H1 (cell line): Measurements from ENCODE around the gene CACNA1C. TPM values are rescaled to one million over a fixed set of nuclear protein-coding genes. Genes with fewer than 3 reads are reported as not detected.

Experiments
- CTCF ChIA-PET: fragments of 300-600 bp; sonication (Branson Sonifier 250); formaldehyde crosslinking; loops from one replicate; lab custom pipeline; 2021; ENCODE audit not compliant: partially characterized antibody; lab: Charles Lee
- POLR2A ChIA-PET: fragments of 300-600 bp; sonication (Branson Sonifier 250); formaldehyde crosslinking; loops from one replicate; lab custom pipeline; 2021; ENCODE audit warnings: inconsistent platforms; ENCODE audit not compliant: partially characterized antibody; lab: Charles Lee
- DNase-seq, 2 experiments: peaks; one replicate each; pipeline versions ENCODE4 v3.0.0 to v3.0.0-alpha.2; 2010 to 2022; ENCODE audit warnings: low spot score in 2 of 2, low read depth in 1 of 2, mixed read lengths in 1 of 2
- FAIRE-seq: peaks from 2 replicates; lab custom pipeline; 2011; peaks lifted over from hg19 to GRCh38; lab: Jason Lieb, UNC
- H2AFZ ChIP-seq: 2 replicates; pipeline ENCODE4 v1.8.1; 2012; ENCODE audit warnings: low read length, inconsistent platforms
- H2AK5ac ChIP-seq: 2 replicates; pipeline ENCODE4 v1.6.1; 2013; ENCODE audit warnings: low read depth, low read length
- H2BK120ac ChIP-seq: replicated peaks from 2 replicates; pipeline ENCODE3; 2013; ENCODE audit warnings: low read depth, low read length, inconsistent platforms
- H2BK12ac ChIP-seq: 2 replicates; pipeline ENCODE4 v1.6.1; 2013; ENCODE audit warnings: low read depth, low read length
- H2BK15ac ChIP-seq: 2 replicates; pipeline ENCODE4 v1.6.1; 2013; ENCODE audit warnings: low read length
- H2BK20ac ChIP-seq: 2 replicates; pipeline ENCODE4 v1.6.1; 2013; ENCODE audit warnings: low read length
- H2BK5ac ChIP-seq: 2 replicates; pipeline ENCODE4 v1.6.1; 2013; ENCODE audit warnings: low read depth, low read length
- H3K14ac ChIP-seq: 2 replicates; pipeline ENCODE4 v1.6.1; 2013; ENCODE audit warnings: inconsistent platforms; ENCODE audit not compliant: insufficient read length
- H3K18ac ChIP-seq: 2 replicates; pipeline ENCODE4 v1.6.1; 2013; ENCODE audit warnings: low read length; ENCODE audit errors: extremely low read depth
- H3K23ac ChIP-seq: 2 replicates; pipeline ENCODE4 v1.6.1; 2013; ENCODE audit warnings: inconsistent platforms; ENCODE audit not compliant: insufficient read length
- H3K23me2 ChIP-seq: 2 replicates; pipeline ENCODE4 v1.6.1; 2013; ENCODE audit warnings: low read depth, low read length
- H3K27ac ChIP-seq: 2 replicates; pipeline ENCODE4 v1.6.1; 2011; ENCODE audit warnings: low read depth, low read length, inconsistent platforms
- H3K27me3 ChIP-seq, 4 experiments: replicated peaks in 1 of 4; 1 replicate in 1 of 4; 2 replicates in 3 of 4; pipeline versions ENCODE4 v1.6.1 to v1.8.1; 2011 to 2013; ENCODE audit warnings: low read length in 3 of 4, mild to moderate bottlenecking in 3 of 4, inconsistent platforms in 2 of 4, mixed read lengths in 2 of 4, moderate library complexity in 1 of 4; ENCODE audit not compliant: control insufficient read depth in 3 of 4, insufficient read depth in 3 of 4; ENCODE audit errors: extremely low read depth in 1 of 4
- H3K36me3 ChIP-seq, 4 experiments: 2 replicates each; pipeline versions ENCODE4 v1.6.1 to v1.8.1; 2011 to 2013; ENCODE audit warnings: mild to moderate bottlenecking in 4 of 4, low read length in 3 of 4, moderate library complexity in 2 of 4, control low read depth in 1 of 4, inconsistent platforms in 1 of 4; ENCODE audit not compliant: insufficient read depth in 4 of 4, control insufficient read depth in 2 of 4
- H3K4ac ChIP-seq: replicated peaks from 2 replicates; pipeline ENCODE3; 2013; ENCODE audit warnings: low read length, low read depth, mixed read lengths, inconsistent platforms; ENCODE audit not compliant: insufficient read length
- H3K4me1 ChIP-seq, 4 experiments: replicated peaks in 1 of 4; 1 replicate in 1 of 4; 2 replicates in 3 of 4; pipeline versions ENCODE4 v1.6.1 to v1.8.1; 2011 to 2013; ENCODE audit warnings: low read length in 3 of 4, inconsistent platforms in 2 of 4, mixed read lengths in 1 of 4; ENCODE audit not compliant: insufficient read depth in 4 of 4, control insufficient read depth in 3 of 4
- H3K4me2 ChIP-seq, 2 experiments: 2 replicates each; pipeline versions ENCODE4 v1.6.1 to v1.8.1; 2011 to 2013; ENCODE audit warnings: low read depth in 2 of 2, low read length in 2 of 2, control low read depth in 1 of 2, inconsistent platforms in 1 of 2, mild to moderate bottlenecking in 1 of 2; ENCODE audit not compliant: insufficient read depth in 1 of 2
- H3K4me3 ChIP-seq, 4 experiments: fragments of 200-600, 300-600 bp in 1 of 4; sonication (generic), shearing (Covaris generic), sonication (Bioruptor Twin) in 1 of 4; 2 replicates each; pipeline versions ENCODE4 v1.5.1 to v1.8.1; 2011 to 2016; ENCODE audit warnings: low read length in 4 of 4, low read depth in 3 of 4, control low read depth in 2 of 4, inconsistent platforms in 2 of 4, mild to moderate bottlenecking in 2 of 4, mixed read lengths in 1 of 4, moderate library complexity in 1 of 4; ENCODE audit not compliant: insufficient read depth in 2 of 4; ENCODE audit errors: extremely low read depth in 1 of 4
- H3K56ac ChIP-seq: replicated peaks from 2 replicates; pipeline ENCODE3; 2013; ENCODE audit warnings: low read depth, mild to moderate bottlenecking, mixed read lengths, low read length, inconsistent platforms; ENCODE audit not compliant: insufficient read length
- H3K79me1 ChIP-seq: 2 replicates; pipeline ENCODE4 v1.6.1; 2013; ENCODE audit warnings: low read depth, low read length, control low read depth
- H3K79me2 ChIP-seq, 2 experiments: 2 replicates each; pipeline versions ENCODE4 v1.6.1 to v1.8.1; 2012 to 2013; ENCODE audit warnings: low read length in 2 of 2, mild to moderate bottlenecking in 2 of 2, inconsistent platforms in 1 of 2; ENCODE audit not compliant: insufficient read depth in 2 of 2, control insufficient read depth in 1 of 2
- H3K9ac ChIP-seq, 4 experiments: replicated peaks in 1 of 4; 1 replicate in 1 of 4; 2 replicates in 3 of 4; pipeline versions ENCODE4 v1.6.1 to v1.8.1; 2011 to 2013; ENCODE audit warnings: low read depth in 3 of 4, low read length in 3 of 4, control low read depth in 2 of 4, mild to moderate bottlenecking in 2 of 4, moderate library complexity in 2 of 4, inconsistent platforms in 1 of 4; ENCODE audit errors: extremely low read depth in 1 of 4
- H3K9me3 ChIP-seq, 2 experiments: 2 replicates each; pipeline versions ENCODE4 v1.6.1 to v1.8.1; 2012 to 2013; ENCODE audit warnings: mild to moderate bottlenecking in 2 of 2, moderate library complexity in 2 of 2, control low read depth in 1 of 2, inconsistent platforms in 1 of 2, low read depth in 1 of 2, low read length in 1 of 2, mixed read lengths in 1 of 2; ENCODE audit not compliant: insufficient read depth in 2 of 2
- H4K20me1 ChIP-seq, 2 experiments: replicated peaks in 1 of 2; 2 replicates each; pipeline versions ENCODE3 to v1.8.1; 2011 to 2013; ENCODE audit warnings: inconsistent platforms in 2 of 2, low read length in 2 of 2, mild to moderate bottlenecking in 1 of 2; ENCODE audit not compliant: insufficient read depth in 2 of 2, control insufficient read depth in 1 of 2
- H4K5ac ChIP-seq: 2 replicates; pipeline ENCODE4 v1.6.1; 2013; ENCODE audit warnings: low read length, low read depth, mixed read lengths, inconsistent platforms; ENCODE audit not compliant: insufficient read length
- H4K8ac ChIP-seq: 2 replicates; pipeline ENCODE4 v1.8.0; 2013; ENCODE audit warnings: mild to moderate bottlenecking, moderate library complexity, low read length, inconsistent platforms; ENCODE audit not compliant: insufficient read depth; ENCODE audit errors: extremely low read depth
- H4K91ac ChIP-seq: replicated peaks from 2 replicates; pipeline ENCODE3; 2013; ENCODE audit warnings: low read length, mixed read lengths, inconsistent platforms; ENCODE audit not compliant: insufficient read length
- CTBP2 ChIP-seq: IDR thresholded peaks from 2 replicates; pipeline ENCODE4 v1.7.0; 2011; ENCODE audit warnings: borderline replicate concordance, mild to moderate bottlenecking, moderate library complexity, mixed read lengths, low read length; ENCODE audit not compliant: insufficient read depth, insufficient read length
- EP300 ChIP-seq, 2 experiments: IDR thresholded peaks; 1 replicate in 1 of 2; 2 replicates in 1 of 2; pipeline ENCODE4 v1.6.1; 2011 to 2012; ENCODE audit warnings: low read depth in 2 of 2, low read length in 2 of 2, mild to moderate bottlenecking in 2 of 2, borderline replicate concordance in 1 of 2, inconsistent platforms in 1 of 2, moderate library complexity in 1 of 2
- GABPA ChIP-seq: IDR thresholded peaks from 2 replicates; pipeline ENCODE4 v1.6.1; 2011; ENCODE audit warnings: mild to moderate bottlenecking, low read length, moderate library complexity, borderline replicate concordance; ENCODE audit not compliant: insufficient read depth
- JUN ChIP-seq: IDR thresholded peaks from 2 replicates; pipeline ENCODE4 v1.6.1; 2011; ENCODE audit warnings: low read depth, mild to moderate bottlenecking, improper control_type of control experiment, low read length
- RFX5 ChIP-seq: IDR thresholded peaks from 2 replicates; pipeline ENCODE4 v1.6.1; 2011; ENCODE audit warnings: low read depth, low read length, improper control_type of control experiment, borderline replicate concordance
- SP1 ChIP-seq: IDR thresholded peaks from 2 replicates; pipeline ENCODE4 v1.6.1; 2011; ENCODE audit warnings: low read depth, low read length
- YY1 ChIP-seq: IDR thresholded peaks from 2 replicates; pipeline ENCODE4 v1.6.1; 2011; ENCODE audit warnings: low read depth, mild to moderate bottlenecking, low read length
- WGBS, 2 experiments: shearing (Covaris generic) in 1 of 2; methylation state at CpG; one replicate each; pipeline versions ENCODE4 v1.1.6 to v1.1.7; 2013 to 2015; ENCODE audit warnings: low lambda C conversion rate in 2 of 2, mixed read lengths in 2 of 2, inconsistent platforms in 1 of 2, low coverage in 1 of 2, missing lambda C conversion rate in 1 of 2; ENCODE audit not compliant: insufficient replicate concordance in 2 of 2, insufficient coverage in 1 of 2, insufficient read length in 1 of 2; ENCODE audit errors: extremely low coverage in 1 of 2, missing lambda C conversion rate in 1 of 2; 5-methylcytosine and 5-hydroxymethylcytosine counted together
- polyA plus RNA-seq, 7 experiments: library from polyadenylated mRNA; depleted of rRNA in 3 of 7; stranded (reverse) in 5 of 7; unstranded in 2 of 7; fragments of >200 nt in 5 of 7; fragments of 200-250 nt in 2 of 7; gene quantifications; 1 replicate in 5 of 7; 2 replicates in 1 of 7; 4 replicates in 1 of 7; pipeline versions ENCODE4 v1.2.1 to v1.2.3, GENCODE V29; 2011 to 2013; ENCODE audit warnings: missing spikeins in 2 of 7, mixed read lengths in 2 of 7
- total RNA-seq: library from RNA; stranded (reverse); fragmentation: NEBNext Ultra II Directional; extraction: Animal tissue kit (Norgen Biotek cat#: 25700); gene quantifications from 2 replicates; pipeline ENCODE4 v1.2.1, GENCODE V29; 2021
- TF ChIP-seq, protein P1 (sequence below): IDR thresholded peaks from 2 replicates; pipeline ENCODE4 v1.6.1; 2011; ENCODE audit warnings: low read depth, mild to moderate bottlenecking, low read length; ENCODE audit not compliant: insufficient read depth
- TF ChIP-seq, protein P2 (sequence below): IDR thresholded peaks from 2 replicates; pipeline ENCODE4 v1.6.1; 2012; ENCODE audit warnings: inconsistent platforms

Gene CACNA1C
- total and polyA plus RNA-seq, 2 of the 8 experiments (the other 6 are each of a cell fraction or from before 2014, with no cell fraction given) = 1.3 TPM

DNA sequence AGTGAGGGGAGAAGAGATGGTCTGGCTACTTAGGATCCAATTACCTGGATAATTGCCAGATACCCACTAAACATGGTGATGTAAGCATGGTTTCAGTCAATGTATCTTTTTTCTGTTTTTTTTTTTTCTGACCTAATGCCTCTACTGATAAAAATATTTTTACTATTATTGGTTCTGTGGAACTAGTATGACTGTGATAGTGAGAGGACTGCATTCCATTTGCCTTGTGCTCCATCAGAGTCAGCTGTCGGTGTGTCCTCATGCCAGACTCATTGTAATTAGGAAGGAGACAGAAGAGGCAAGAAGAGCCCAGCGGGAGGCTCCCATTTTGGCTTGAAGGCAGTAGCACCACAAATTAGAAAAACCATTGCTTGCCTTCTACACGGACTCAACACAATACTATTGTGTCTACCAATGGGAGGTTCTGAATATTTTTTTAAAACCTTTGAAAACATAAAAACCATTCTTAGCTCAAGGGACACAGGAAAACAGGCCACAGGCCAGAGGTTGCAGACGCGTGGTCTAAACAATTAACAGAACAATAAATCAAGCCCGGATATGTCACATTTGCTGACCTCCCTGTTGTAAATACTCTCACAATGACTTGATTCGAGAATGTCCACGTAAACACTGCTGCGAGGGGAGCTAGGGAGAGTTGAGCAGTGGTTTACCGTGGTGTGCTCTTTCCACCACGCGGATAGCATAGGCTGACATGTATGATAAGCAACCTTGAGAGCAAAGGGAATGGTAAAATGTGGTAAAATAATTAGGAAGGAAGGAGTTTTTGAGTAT is 35.0 kb upstream of the CACNA1C start:
- no peak overlapping the region for H3K27ac ChIP-seq
- no peak for FAIRE-seq
- no peak overlapping the region for H2BK12ac ChIP-seq
- WGBS, 2 experiments = 77% methylated on average over 12 of the region's 12 CpGs; no CpG with 5 or more reads in 1 of the 2 experiments
- DNase-seq = no peak
- H3K18ac ChIP-seq = no peak overlapping the region
- no peaks in the 10 kb centered on the region for H3K27me3 ChIP-seq
- peak overlapping the region; percentile 2 for H4K91ac ChIP-seq
- H2BK5ac ChIP-seq = no peak overlapping the region
- no peak overlapping the region for H4K5ac ChIP-seq
- no peak overlapping the region for H2BK20ac ChIP-seq
- no peaks in the 10 kb centered on the region for H3K9me3 ChIP-seq
- H4K8ac ChIP-seq = no peak overlapping the region
- H3K4ac ChIP-seq = no peak overlapping the region
- H3K4me3 ChIP-seq = no peak overlapping the region
- no peak overlapping the region for H3K9ac ChIP-seq
- 0 out of 4 replicates have a peak overlapping the region, but pooled peaks of 1 of the 2 experiments have one; percentile 3 for H3K4me2 ChIP-seq
- H3K14ac ChIP-seq = no peak overlapping the region
- POLR2A ChIA-PET = interaction anchor here (1.1 kb wide), 1 partner anchor 37 kb away, joined by 3 read pairs; no protein-coding TSS in a partner anchor
- H3K4me1 ChIP-seq = peaks cover 0 to 3% (median 0%) of the 10 kb centered on the region in 4 experiments; a peak in 1 of 7 replicates
- H2BK15ac ChIP-seq = no peak overlapping the region
- no peak overlapping the region for H2BK120ac ChIP-seq
- H3K36me3 ChIP-seq = no peaks in the 10 kb centered on the region; a peak in 2 of 8 replicates
- no peaks in the 10 kb centered on the region for H3K79me1 ChIP-seq
- no peak overlapping the region for H3K23ac ChIP-seq
- H4K20me1 ChIP-seq = no peaks in the 10 kb centered on the region
- peak overlapping the region; percentile 33; the same call in 1 of the 2 replicates for H2AFZ ChIP-seq
- H3K56ac ChIP-seq = no peak overlapping the region
- no peak overlapping the region for H2AK5ac ChIP-seq
- CTCF ChIA-PET = interaction anchor here (1.0 to 2.5 kb wide), 8 partner anchors 9 to 78 kb away, joined by 3 to 18 read pairs (median 4); partner anchors contain the start of gene DCP1B
- H3K79me2 ChIP-seq = no peaks in the 10 kb centered on the region
- H3K23me2 ChIP-seq = no peaks in the 10 kb centered on the region
- TF ChIP-seq CTBP2 = no peak
- no peak for TF ChIP-seq YY1
- no peak for TF ChIP-seq JUN
- TF ChIP-seq EP300 (IDR thresholded peaks at IDR 0.05; ENCODE audit: borderline replicate concordance in 1 of 2, low read depth in 2 of 2, low read length in 2 of 2) = no peak
- TF ChIP-seq RFX5 = no peak
- no peak for TF ChIP-seq SP1
- no peak for TF ChIP-seq GABPA
- TF ChIP-seq, protein P1, sequence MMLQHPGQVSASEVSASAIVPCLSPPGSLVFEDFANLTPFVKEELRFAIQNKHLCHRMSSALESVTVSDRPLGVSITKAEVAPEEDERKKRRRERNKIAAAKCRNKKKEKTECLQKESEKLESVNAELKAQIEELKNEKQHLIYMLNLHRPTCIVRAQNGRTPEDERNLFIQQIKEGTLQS = no peak
- TF ChIP-seq, protein P2, sequence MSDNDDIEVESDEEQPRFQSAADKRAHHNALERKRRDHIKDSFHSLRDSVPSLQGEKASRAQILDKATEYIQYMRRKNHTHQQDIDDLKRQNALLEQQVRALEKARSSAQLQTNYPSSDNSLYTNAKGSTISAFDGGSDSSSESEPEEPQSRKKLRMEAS = no peak
